Measurements from ENCODE around the gene IHH.

Gene IHH

GRCh38 chr2:219018286-219018685 lies 42.4 kb downstream of the IHH start:
- DNase-seq, result no peak

DNA sequence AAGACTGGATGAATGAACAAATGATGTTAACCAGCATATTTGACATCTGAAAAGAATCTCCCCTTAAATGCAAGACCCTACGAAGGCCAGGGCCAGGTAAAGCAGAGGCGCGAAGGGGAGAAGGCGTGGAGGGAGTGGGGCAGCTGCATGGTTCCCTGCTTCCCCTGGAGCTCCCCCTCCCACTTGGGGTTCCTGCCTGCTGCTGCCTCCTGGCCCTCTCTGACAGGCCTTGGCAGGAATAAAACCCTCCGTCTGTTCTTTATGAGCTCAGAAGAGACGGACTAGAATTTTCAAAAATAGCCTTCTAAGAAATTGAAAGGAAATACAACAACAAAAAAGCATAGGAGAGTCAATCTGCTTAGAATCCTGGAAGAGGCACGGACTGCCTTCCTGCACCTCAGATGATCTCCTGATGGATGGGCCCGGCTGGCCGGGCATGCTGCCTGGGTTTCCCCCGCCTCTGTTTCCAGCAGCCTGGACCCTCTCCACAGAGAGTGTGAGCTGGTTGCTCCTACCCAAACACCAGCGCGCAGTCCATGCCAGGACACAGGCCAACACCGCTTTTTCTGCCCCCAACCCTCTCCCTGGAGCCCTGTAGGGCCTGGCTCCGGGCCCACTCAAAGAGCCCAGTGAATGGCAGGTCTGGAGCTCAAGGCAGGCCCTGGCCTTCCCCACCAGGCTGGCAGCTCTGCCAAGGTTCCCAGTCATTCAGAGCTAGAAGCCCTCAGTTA lies 43.4 kb downstream of the IHH start:
- DNase-seq, result no peak

DNA sequence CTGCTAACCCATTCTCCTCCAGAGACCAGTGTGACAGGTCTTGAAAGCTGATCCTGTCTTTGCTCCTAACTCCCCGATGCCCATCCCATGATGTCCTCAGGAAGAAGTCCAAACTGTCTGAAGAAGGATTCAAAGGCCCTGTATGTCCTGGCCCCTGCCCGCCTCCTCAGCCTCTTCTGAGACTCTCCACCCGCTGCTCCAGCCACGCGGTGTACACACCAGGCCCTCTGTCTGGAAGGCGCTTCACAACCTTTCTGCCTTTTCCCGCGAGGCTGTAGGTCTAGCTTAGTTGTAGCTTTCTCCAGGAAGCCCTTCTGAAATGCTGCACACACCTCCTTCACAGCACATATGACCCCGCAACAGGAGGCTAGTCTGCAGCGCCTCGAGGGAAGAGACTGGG lies 44.0 kb downstream of the IHH start:
- no peak for DNase-seq

- DNase-seq, result no peak
Measured at GRCh38 chr2:219010873-219011272, 49.8 kb downstream of the IHH start.

DNA sequence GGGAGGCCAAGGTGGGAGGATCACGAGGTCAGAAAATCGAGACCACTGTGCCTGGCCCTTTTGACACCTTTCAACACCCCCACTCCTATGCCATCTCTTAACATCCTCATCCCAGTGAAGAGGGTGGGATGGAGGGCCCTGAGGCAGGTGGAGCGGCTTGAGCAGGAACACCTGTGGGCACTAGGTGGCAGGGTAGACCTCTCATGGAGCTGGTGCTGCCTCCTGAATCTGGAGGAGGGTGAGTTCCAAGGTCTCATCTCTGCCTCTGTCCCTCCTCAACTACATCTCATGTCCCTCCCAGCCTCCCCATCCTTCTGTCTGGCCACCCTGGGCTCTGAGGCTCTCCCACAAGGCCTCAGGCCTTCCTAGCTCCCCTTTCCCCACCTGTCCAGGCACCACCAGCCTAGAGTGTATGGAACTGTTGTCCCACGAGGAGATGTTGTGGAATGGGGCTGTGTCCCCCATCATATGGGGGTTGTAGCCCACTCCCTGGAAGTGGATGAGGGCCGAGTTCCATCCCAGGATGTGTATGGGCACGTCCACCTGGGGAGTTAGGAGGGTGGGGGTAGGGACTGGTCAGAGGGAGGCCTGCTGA lies 50.5 kb downstream of the IHH start:
- DNase-seq, result peak; percentile 13

DNA sequence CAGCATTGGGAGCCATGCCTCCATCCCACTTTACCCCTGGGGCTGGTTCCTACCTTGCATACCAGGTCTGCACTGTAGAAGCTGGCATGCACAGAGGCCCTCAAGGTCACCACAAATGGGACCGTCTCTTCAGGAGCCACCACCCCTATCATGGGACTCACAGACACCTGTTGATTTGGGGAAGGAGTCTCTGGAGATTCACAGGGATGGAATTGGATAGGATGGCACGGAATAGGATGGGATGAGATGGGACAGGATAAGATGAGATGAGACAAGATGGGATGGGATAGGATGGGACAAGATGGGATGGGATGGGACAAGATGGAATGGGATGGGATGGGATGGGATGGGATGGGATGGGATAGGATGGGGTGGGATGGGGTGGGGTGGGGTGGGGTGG lies 51.4 kb downstream of the IHH start:
- DNase-seq, result no peak
